H1 (cell line): ENCODE results near the gene NEBL. TPM values are rescaled to one million over a fixed set of nuclear protein-coding genes. Genes with fewer than 3 reads are reported as not detected.

Experiments used
- polyA plus RNA-seq, 7 experiments: library from polyadenylated mRNA; depleted of rRNA in 3 of 7; stranded (reverse) in 5 of 7; unstranded in 2 of 7; fragments of >200 nt in 5 of 7; fragments of 200-250 nt in 2 of 7; gene quantifications; 1 replicate in 5 of 7; 2 replicates in 1 of 7; 4 replicates in 1 of 7; pipeline versions ENCODE4 v1.2.1 to v1.2.3, GENCODE V29; 2011 to 2013; ENCODE audit warnings: missing spikeins in 2 of 7, mixed read lengths in 2 of 7
- total RNA-seq: library from RNA; stranded (reverse); fragmentation: NEBNext Ultra II Directional; extraction: Animal tissue kit (Norgen Biotek cat#: 25700); gene quantifications from 2 replicates; pipeline ENCODE4 v1.2.1, GENCODE V29; 2021
- TF ChIP-seq, protein P1 (sequence below): fragments of 300-600 bp; sonication (generic); IDR thresholded peaks from 2 replicates; pipeline ENCODE4 v1.7.1; 2012; ENCODE audit warnings: low read length, moderate library complexity, mild to moderate bottlenecking, inconsistent platforms; ENCODE audit not compliant: insufficient replicate concordance

Gene NEBL
- total and polyA plus RNA-seq, 2 of the 8 experiments (the other 6 are each of a cell fraction or from before 2014, with no cell fraction given), result 7.5 to 10.5 TPM

DNA sequence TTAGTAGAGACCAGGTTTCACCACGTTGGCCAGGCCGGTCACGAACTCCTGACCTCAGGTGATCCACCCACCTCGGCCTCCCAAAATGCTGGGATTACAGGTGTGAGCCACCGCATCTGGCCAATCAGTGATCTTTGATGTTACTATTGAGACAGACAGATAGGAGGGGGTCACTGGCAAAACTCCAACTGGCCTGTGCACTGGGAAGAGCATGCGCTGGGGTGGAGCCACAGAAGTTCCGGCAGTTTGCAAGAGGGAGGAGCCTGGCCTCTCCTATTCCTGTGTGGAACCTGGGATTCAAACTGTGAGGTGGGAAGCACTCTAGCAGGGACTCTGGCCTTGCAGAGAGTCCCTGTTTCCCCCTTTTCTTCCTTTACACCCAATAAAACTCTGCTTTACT lies 60.7 kb downstream of the NEBL start (continued):
- TF ChIP-seq, protein P1, sequence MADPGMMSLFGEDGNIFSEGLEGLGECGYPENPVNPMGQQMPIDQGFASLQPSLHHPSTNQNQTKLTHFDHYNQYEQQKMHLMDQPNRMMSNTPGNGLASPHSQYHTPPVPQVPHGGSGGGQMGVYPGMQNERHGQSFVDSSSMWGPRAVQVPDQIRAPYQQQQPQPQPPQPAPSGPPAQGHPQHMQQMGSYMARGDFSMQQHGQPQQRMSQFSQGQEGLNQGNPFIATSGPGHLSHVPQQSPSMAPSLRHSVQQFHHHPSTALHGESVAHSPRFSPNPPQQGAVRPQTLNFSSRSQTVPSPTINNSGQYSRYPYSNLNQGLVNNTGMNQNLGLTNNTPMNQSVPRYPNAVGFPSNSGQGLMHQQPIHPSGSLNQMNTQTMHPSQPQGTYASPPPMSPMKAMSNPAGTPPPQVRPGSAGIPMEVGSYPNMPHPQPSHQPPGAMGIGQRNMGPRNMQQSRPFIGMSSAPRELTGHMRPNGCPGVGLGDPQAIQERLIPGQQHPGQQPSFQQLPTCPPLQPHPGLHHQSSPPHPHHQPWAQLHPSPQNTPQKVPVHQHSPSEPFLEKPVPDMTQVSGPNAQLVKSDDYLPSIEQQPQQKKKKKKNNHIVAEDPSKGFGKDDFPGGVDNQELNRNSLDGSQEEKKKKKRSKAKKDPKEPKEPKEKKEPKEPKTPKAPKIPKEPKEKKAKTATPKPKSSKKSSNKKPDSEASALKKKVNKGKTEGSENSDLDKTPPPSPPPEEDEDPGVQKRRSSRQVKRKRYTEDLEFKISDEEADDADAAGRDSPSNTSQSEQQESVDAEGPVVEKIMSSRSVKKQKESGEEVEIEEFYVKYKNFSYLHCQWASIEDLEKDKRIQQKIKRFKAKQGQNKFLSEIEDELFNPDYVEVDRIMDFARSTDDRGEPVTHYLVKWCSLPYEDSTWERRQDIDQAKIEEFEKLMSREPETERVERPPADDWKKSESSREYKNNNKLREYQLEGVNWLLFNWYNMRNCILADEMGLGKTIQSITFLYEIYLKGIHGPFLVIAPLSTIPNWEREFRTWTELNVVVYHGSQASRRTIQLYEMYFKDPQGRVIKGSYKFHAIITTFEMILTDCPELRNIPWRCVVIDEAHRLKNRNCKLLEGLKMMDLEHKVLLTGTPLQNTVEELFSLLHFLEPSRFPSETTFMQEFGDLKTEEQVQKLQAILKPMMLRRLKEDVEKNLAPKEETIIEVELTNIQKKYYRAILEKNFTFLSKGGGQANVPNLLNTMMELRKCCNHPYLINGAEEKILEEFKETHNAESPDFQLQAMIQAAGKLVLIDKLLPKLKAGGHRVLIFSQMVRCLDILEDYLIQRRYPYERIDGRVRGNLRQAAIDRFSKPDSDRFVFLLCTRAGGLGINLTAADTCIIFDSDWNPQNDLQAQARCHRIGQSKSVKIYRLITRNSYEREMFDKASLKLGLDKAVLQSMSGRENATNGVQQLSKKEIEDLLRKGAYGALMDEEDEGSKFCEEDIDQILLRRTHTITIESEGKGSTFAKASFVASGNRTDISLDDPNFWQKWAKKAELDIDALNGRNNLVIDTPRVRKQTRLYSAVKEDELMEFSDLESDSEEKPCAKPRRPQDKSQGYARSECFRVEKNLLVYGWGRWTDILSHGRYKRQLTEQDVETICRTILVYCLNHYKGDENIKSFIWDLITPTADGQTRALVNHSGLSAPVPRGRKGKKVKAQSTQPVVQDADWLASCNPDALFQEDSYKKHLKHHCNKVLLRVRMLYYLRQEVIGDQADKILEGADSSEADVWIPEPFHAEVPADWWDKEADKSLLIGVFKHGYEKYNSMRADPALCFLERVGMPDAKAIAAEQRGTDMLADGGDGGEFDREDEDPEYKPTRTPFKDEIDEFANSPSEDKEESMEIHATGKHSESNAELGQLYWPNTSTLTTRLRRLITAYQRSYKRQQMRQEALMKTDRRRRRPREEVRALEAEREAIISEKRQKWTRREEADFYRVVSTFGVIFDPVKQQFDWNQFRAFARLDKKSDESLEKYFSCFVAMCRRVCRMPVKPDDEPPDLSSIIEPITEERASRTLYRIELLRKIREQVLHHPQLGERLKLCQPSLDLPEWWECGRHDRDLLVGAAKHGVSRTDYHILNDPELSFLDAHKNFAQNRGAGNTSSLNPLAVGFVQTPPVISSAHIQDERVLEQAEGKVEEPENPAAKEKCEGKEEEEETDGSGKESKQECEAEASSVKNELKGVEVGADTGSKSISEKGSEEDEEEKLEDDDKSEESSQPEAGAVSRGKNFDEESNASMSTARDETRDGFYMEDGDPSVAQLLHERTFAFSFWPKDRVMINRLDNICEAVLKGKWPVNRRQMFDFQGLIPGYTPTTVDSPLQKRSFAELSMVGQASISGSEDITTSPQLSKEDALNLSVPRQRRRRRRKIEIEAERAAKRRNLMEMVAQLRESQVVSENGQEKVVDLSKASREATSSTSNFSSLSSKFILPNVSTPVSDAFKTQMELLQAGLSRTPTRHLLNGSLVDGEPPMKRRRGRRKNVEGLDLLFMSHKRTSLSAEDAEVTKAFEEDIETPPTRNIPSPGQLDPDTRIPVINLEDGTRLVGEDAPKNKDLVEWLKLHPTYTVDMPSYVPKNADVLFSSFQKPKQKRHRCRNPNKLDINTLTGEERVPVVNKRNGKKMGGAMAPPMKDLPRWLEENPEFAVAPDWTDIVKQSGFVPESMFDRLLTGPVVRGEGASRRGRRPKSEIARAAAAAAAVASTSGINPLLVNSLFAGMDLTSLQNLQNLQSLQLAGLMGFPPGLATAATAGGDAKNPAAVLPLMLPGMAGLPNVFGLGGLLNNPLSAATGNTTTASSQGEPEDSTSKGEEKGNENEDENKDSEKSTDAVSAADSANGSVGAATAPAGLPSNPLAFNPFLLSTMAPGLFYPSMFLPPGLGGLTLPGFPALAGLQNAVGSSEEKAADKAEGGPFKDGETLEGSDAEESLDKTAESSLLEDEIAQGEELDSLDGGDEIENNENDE, result no peak
